GM19324 (cell line): ENCODE measurements around the gene TPGS1.

Experiments
- ATAC-seq: cut with Tn5 transposase; IDR thresholded peaks from one replicate; pipeline ENCODE4 v1.9.1; 2021; ENCODE audit warnings: mild to moderate bottlenecking, moderate library complexity; ENCODE audit not compliant: unreplicated experiment, low FRiP score

The TPGS1 gene

DNA sequence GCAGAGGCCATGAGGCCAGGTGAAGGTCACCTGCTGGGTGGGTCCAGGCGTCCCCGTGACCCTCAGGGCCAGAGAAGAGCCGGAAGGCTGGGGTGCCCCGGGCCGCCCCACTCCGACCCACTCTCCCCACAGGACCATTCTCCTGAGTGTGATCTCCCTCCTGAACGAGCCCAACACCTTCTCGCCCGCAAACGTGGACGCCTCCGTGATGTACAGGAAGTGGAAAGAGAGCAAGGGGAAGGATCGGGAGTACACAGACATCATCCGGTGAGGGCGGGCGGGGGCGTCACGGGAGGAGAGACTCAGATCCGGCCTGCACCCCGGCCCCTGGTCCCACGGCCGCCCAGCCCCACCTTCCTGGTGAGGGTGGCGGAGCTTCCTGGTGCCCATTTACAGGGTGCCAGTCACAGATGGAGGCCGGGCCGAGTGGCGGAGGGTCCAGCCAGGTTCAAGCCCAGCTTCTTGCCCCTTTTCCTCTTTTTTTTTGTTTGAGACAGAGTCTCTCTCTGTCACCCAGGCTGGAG, 29.6 kb downstream of the TPGS1 start:
- no peak for ATAC-seq

DNA sequence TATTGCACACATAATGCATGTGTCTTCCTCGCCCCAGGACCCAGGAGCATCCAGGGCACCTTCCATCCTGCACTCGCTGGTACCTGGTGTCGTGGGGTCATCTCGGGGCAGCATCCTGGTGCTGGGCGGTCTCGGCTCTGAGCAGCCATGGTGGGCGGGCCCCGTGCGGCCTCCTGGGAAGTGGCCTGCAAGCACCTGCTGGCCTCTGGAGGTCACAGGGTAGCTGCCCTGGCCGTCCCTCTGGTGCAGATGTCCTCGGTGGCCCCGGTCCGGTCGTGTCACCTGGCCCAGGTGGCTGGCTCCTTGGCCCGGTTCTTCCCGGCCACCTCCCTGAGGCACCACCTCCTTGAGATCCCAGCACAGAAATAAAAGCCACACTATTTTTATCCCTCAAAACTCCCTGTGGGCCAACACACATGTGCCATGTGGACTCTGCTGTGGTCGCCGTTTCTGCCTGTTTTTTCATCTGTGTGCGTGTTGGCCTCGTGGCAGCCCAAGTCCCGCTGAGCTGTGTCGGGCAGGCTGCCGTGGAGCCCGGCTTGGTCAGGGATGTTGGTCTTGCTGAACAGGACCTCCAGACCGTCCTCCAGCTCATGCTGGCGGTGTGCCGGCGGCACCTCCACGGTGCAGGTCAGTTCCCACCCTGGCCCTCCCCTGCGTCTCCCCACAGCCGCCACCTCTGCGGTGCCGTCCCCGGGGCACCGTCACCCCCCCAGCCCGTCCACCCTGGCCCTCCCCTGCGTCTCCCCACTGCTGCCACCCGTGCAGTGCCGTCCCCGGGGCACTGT, 31.5 kb downstream of the TPGS1 start:
- ATAC-seq, result no peak

- no peak for ATAC-seq
Measured at GRCh38 chr19:539429-540030, 32.2 kb downstream of the TPGS1 start.

GRCh38 chr19:540867-541637, 33.8 kb downstream of the TPGS1 start:
- no peak for ATAC-seq

- ATAC-seq, result no peak
Measured at GRCh38 chr19:541699-542098, 34.4 kb downstream of the TPGS1 start.

- no peak for ATAC-seq
Measured at GRCh38 chr19:542173-542866, 35.0 kb downstream of the TPGS1 start.

GRCh38 chr19:543910-544608, 36.8 kb downstream of the TPGS1 start, which contains the start of gene GZMM:
Gene GZMM, plus strand, starts transcription at chr19:544053. Its CDS starts 19 bp downstream, at chr19:544072.
- ATAC-seq, result no peak

GRCh38 chr19:547117-547516, 39.8 kb downstream of the TPGS1 start:
- no peak for ATAC-seq

- ATAC-seq, result no peak
Measured at GRCh38 chr19:547836-548720, 40.8 kb downstream of the TPGS1 start.

GRCh38 chr19:548886-549830, 41.9 kb downstream of the TPGS1 start:
- ATAC-seq, result no peak

GRCh38 chr19:554817-555216, 47.5 kb downstream of the TPGS1 start:
- no peak for ATAC-seq

GRCh38 chr19:555474-555808, 48.1 kb downstream of the TPGS1 start:
- ATAC-seq, result no peak

DNA sequence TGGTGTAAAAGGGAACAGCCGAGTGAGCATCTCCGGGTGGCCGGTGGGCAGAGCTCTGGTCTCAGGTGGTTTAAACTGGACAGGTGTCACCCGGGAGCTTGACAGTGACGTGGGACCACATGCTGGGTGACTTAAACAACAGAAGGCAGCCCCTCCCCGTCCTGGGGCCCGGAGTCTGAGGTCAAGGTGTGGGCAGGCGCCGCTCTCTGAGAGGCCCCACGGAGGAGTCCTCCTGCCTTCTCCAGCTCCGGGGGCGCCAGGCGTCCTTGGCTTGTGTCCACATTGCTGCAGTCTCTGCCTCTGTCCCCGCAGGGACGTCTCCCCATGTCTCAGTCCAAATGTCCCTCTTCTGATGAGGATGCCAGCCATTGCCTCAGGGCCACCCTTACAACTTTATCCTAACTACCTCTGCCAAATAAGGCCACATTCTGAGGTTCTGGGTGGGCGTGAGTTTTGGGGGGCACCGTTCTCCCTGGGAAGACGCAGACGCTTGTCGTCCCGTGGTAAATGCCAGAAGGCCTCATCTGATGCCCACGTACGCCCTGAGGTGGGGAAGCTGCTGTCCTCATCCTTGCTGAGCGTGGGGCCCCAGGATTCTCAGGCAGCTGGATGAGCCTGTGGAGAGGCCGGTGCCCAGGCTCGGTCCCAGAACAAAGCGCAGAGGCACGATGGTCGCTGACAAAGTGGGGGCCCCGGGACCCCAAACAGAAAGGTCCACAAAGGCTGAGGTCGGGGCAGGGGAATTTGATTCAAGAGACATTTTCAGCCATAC, 49.5 kb downstream of the TPGS1 start:
- no peak for ATAC-seq

DNA sequence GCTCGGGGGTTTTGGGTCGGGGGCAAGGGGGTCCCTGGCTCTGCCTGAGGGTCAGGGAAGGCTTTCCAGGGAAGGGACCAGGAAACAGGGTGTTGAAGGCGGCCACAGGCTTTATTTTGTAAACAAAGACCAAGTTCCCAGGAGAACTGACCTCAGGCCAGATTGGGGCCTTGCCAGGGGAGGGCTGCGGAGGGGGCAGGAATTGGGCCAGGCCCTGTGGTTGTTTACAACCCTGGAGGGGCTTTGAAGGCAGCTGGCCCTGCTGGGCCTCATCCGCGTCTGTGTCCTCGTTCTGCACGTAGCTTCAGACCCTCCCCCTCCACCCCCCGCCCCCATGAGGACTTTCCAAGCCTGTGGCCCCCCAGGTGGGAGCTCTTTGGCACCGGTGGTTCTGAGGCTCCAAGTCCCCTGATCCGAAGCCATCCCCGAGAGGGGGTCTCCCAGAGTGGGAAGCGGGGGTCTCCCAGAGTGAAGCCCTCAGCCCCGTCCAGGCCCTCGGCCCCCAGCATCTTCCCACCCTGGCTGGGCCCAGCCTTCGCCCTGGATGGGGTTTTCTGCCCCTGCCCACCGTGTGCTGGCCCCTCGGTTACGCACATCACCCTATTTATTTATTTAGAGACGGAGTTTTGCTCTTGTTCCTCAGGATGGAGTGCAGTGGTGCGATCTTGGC, 51.6 kb downstream of the TPGS1 start:
- ATAC-seq, result no peak

GRCh38 chr19:560121-560520, 52.8 kb downstream of the TPGS1 start:
- no peak for ATAC-seq

GRCh38 chr19:566403-566802, 59.1 kb downstream of the TPGS1 start:
- no peak for ATAC-seq

- ATAC-seq, result no peak
Measured at GRCh38 chr19:566844-567243, 59.5 kb downstream of the TPGS1 start.
